GM12878 (cell line): ENCODE results near the gene PLS1. TPM values are rescaled to one million over a fixed set of nuclear protein-coding genes. Genes with fewer than 3 reads are reported as not detected.

Experiments used
- ATAC-seq: fragments of 200-7000 bp; cut with Tn5 transposase; 3 replicates; pipeline ENCODE4 v1.9.1; 2020; ENCODE audit warnings: mild to moderate bottlenecking, moderate library complexity
- BruUV-seq: library from RNA; stranded (reverse); fragments of 400-500 nt; replicated peaks from 2 replicates; lab custom pipeline; 2021; lab: Mats Ljungman, UMichigan
- CTCF ChIA-PET: fragments of 300-600 bp; sonication (Branson Sonifier 250); formaldehyde crosslinking; extraction: SDS; loops from one replicate; lab custom pipeline; 2021; ENCODE audit warnings: inconsistent platforms; lab: Yijun Ruan, JAX
- POLR2A ChIA-PET: fragments of 350-600 bp; formaldehyde crosslinking; extraction: SDS; loops from one replicate; lab custom pipeline; 2021; ENCODE audit warnings: inconsistent platforms; lab: Charles Lee
- RAD21 ChIA-PET: fragments of 300-600 bp; sonication (Branson Sonifier 250); formaldehyde crosslinking; loops from one replicate; lab custom pipeline; 2023; ENCODE audit warnings: antibody characterized with exemption; ENCODE audit not compliant: unreplicated experiment; lab: Charles Lee
- SMC1A ChIA-PET: fragments of 300-600 bp; sonication (Branson Sonifier 250); formaldehyde crosslinking; loops from one replicate; lab custom pipeline; 2023; ENCODE audit not compliant: unreplicated experiment, uncharacterized antibody; lab: Charles Lee
- DNase-seq: peaks from one replicate; pipeline ENCODE4 v3.0.0-alpha.2; 2011; ENCODE audit warnings: low read depth, low spot score
- FAIRE-seq: peaks from 3 replicates; lab custom pipeline; 2011; peaks lifted over from hg19 to GRCh38; lab: Jason Lieb, UNC
- H2AFZ ChIP-seq: 2 replicates; pipeline ENCODE4 v1.6.0; 2011; ENCODE audit warnings: low read depth, low read length, control low read depth; ENCODE audit not compliant: control insufficient read depth
- H3K27ac ChIP-seq: 2 replicates; pipeline ENCODE4 v1.5.1; 2011; ENCODE audit warnings: control low read depth; ENCODE audit not compliant: control insufficient read depth, insufficient read depth
- H3K27me3 ChIP-seq, 2 experiments: replicated peaks in 1 of 2; 2 replicates each; pipeline versions ENCODE4 v1.6.0 to v1.6.1; 2011; ENCODE audit warnings: low read length in 1 of 2; ENCODE audit not compliant: control insufficient read depth in 2 of 2, insufficient read depth in 2 of 2
- H3K36me3 ChIP-seq, 2 experiments: 2 replicates each; pipeline ENCODE4 v1.5.1; 2011; ENCODE audit warnings: low read length in 1 of 2; ENCODE audit not compliant: control insufficient read depth in 2 of 2, insufficient read depth in 2 of 2
- H3K4me1 ChIP-seq: 2 replicates; pipeline ENCODE4 v1.6.1; 2011; ENCODE audit warnings: mild to moderate bottlenecking, low read length, moderate library complexity, mixed read lengths; ENCODE audit not compliant: control insufficient read depth, insufficient read depth
- H3K4me2 ChIP-seq: 2 replicates; pipeline ENCODE4 v1.6.0; 2011; ENCODE audit warnings: control low read depth; ENCODE audit not compliant: control insufficient read depth, insufficient read depth
- H3K4me3 ChIP-seq: fragments of 200-600 bp; sonication (generic); 2 replicates; pipeline ENCODE4 v1.5.1; 2016
- H3K79me2 ChIP-seq: 2 replicates; pipeline ENCODE4 v1.6.0; 2011; ENCODE audit warnings: low read length; ENCODE audit not compliant: control insufficient read depth, insufficient read depth
- H3K9ac ChIP-seq: 2 replicates; pipeline ENCODE4 v1.8.0; 2011; ENCODE audit warnings: low read length, control low read depth, mixed read lengths; ENCODE audit not compliant: control insufficient read depth, insufficient read depth
- H3K9me3 ChIP-seq: replicated peaks from 3 replicates; pipeline ENCODE4 v1.5.1; 2011; ENCODE audit warnings: mild to moderate bottlenecking, low read length; ENCODE audit not compliant: control insufficient read depth, insufficient read depth
- H4K20me1 ChIP-seq: 2 replicates; pipeline ENCODE4 v1.6.0; 2011; ENCODE audit not compliant: control insufficient read depth, insufficient read depth
- CBX5 ChIP-seq: sonication (generic); IDR thresholded peaks from 2 replicates; pipeline ENCODE4 v1.6.1; 2016; ENCODE audit warnings: low read depth, moderate library complexity, mild to moderate bottlenecking, inconsistent platforms
- FOXM1 ChIP-seq: IDR thresholded peaks from 2 replicates; pipeline ENCODE4 v1.6.1; 2012; ENCODE audit warnings: low read depth, mild to moderate bottlenecking, inconsistent platforms, low read length, moderate library complexity
- IKZF2 ChIP-seq, 2 experiments: fragments of 450-650 bp; IDR thresholded peaks; 2 replicates each; pipeline ENCODE4 v1.6.1; 2017; ENCODE audit warnings: mild to moderate bottlenecking in 2 of 2, moderate library complexity in 2 of 2
- SIN3A ChIP-seq: IDR thresholded peaks from 2 replicates; pipeline ENCODE4 v1.6.1; 2012; ENCODE audit warnings: low read depth, low read length, improper control_type of control experiment
- ZNF217 ChIP-seq: fragments of 450-650 bp; IDR thresholded peaks from 2 replicates; pipeline ENCODE4 v1.6.1; 2017; ENCODE audit warnings: antibody characterized with exemption, mild to moderate bottlenecking
- WGBS: methylation state at CpG from one replicate; pipeline ENCODE4 v1.1.6; 2016; ENCODE audit warnings: low lambda C conversion rate; ENCODE audit not compliant: insufficient replicate concordance, insufficient coverage; ENCODE audit errors: missing lambda C conversion rate; 5-methylcytosine and 5-hydroxymethylcytosine counted together
- in situ Hi-C: fragments of 300-500 bp; cut with MboI; formaldehyde crosslinking; loops from 9 replicates; pipeline ENCODE4 v1.14.3; 2018; ENCODE audit warnings: mixed read lengths
- intact Hi-C: fragments of 100-400 bp; cut with micrococcal nuclease; formaldehyde crosslinking; loops from one replicate; pipeline ENCODE4 v1.14.2; 2022; ENCODE audit not compliant: unreplicated experiment
- polyA plus RNA-seq, 11 experiments: library from polyadenylated mRNA; depleted of rRNA in 4 of 11; unstranded in 6 of 11; stranded (reverse) in 5 of 11; fragments of >200 nt; fragmentation: Nextera tagmentation in 4 of 11; fragmentation: Illumina TruSeq in 1 of 11; extraction: Ambion mirVana in 4 of 11; extraction: Trizol in 1 of 11; gene quantifications; 1 replicate in 1 of 11; 2 replicates in 10 of 11; pipeline versions ENCODE4 v1.2.1 to v1.2.3, GENCODE V29; 2011 to 2016; ENCODE audit warnings: inconsistent platforms in 2 of 11, missing spikeins in 2 of 11, low read depth in 1 of 11
- total RNA-seq, 4 experiments: library from RNA; depleted of rRNA in 3 of 4; stranded (reverse); fragments of >200 nt in 3 of 4; fragmentation: Illumina TruSeq in 1 of 4; extraction: Trizol in 1 of 4; gene quantifications; 2 replicates each; pipeline versions ENCODE4 v1.2.1 to v1.2.3, GENCODE V29; 2013 to 2021
- TF ChIP-seq, protein P1 (sequence below): fragments of 150-350 bp; IDR thresholded peaks from 2 replicates; pipeline ENCODE4 v1.6.1; 2016; ENCODE audit warnings: low read depth, low read length
- TF ChIP-seq, protein P2 (sequence below): fragments of 150-350 bp; IDR thresholded peaks from 2 replicates; pipeline ENCODE4 v1.6.1; 2014; ENCODE audit warnings: mild to moderate bottlenecking, low read depth, low read length
- TF ChIP-seq, protein P3 (sequence below): fragments of 450-650 bp; IDR thresholded peaks from 2 replicates; pipeline ENCODE4 v1.6.1; 2017; ENCODE audit warnings: borderline replicate concordance

The PLS1 gene
- total and polyA plus RNA-seq, 10 of the 15 experiments (the other 5 are each of a cell fraction or from before 2014, with no cell fraction given), result 0.59 to 11.7 (median 1.7) TPM

GRCh38 chr3:142664311-142664710, 68.1 kb downstream of the PLS1 start:
- Histone ChIP-seq H3K4me2 (no peak overlapping the region), H4K20me1 (no peaks in the 10 kb centered on the region), H3K27ac (no peak overlapping the region), H3K4me3 (no peak overlapping the region), H3K9ac (no peak overlapping the region), H3K79me2 (no peaks in the 10 kb centered on the region), H3K36me3 (no peaks in the 10 kb centered on the region), H3K27me3 (no peaks in the 10 kb centered on the region), H3K9me3 (no peaks in the 10 kb centered on the region), H3K4me1 (no peaks in the 10 kb centered on the region), H2AFZ (no peak overlapping the region)
- BruUV-seq, result no TSS peak
- 39% methylated on average over 2 of the region's 2 CpGs for WGBS
- CTCF ChIA-PET, result no interaction called here
- TF ChIP-seq, protein P1, sequence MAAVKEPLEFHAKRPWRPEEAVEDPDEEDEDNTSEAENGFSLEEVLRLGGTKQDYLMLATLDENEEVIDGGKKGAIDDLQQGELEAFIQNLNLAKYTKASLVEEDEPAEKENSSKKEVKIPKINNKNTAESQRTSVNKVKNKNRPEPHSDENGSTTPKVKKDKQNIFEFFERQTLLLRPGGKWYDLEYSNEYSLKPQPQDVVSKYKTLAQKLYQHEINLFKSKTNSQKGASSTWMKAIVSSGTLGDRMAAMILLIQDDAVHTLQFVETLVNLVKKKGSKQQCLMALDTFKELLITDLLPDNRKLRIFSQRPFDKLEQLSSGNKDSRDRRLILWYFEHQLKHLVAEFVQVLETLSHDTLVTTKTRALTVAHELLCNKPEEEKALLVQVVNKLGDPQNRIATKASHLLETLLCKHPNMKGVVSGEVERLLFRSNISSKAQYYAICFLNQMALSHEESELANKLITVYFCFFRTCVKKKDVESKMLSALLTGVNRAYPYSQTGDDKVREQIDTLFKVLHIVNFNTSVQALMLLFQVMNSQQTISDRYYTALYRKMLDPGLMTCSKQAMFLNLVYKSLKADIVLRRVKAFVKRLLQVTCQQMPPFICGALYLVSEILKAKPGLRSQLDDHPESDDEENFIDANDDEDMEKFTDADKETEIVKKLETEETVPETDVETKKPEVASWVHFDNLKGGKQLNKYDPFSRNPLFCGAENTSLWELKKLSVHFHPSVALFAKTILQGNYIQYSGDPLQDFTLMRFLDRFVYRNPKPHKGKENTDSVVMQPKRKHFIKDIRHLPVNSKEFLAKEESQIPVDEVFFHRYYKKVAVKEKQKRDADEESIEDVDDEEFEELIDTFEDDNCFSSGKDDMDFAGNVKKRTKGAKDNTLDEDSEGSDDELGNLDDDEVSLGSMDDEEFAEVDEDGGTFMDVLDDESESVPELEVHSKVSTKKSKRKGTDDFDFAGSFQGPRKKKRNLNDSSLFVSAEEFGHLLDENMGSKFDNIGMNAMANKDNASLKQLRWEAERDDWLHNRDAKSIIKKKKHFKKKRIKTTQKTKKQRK, result no peak
- TF ChIP-seq FOXM1, result no peak
- TF ChIP-seq IKZF2 (IDR thresholded peaks at IDR 0.05), result no peak
- in situ Hi-C loops, result no loop called here
- SMC1A ChIA-PET, result no interaction called here
- ATAC-seq, result no peak
- no peak for FAIRE-seq
- RAD21 ChIA-PET, result no interaction called here
- intact Hi-C loops, result no loop called here
- POLR2A ChIA-PET, result no interaction called here
- DNase-seq, result no peak

DNA sequence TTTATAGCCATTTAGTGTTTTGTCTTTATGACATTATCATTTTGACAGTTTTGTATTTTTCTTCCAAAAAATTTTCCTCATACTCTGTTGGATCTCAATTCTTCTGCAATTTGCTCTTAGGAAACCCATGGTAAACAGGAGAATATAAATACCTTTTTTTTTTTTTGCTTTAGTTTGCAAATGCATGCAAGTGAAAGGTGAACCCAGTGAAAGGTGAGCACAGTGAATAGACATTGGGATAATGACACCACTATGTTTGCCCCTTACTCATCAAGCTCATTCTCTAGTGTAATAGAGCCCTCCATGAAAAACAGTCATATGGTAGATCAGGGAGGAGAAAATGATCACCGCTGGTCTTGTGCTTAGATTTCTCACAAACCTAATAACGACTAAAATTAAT, 68.6 kb downstream of the PLS1 start:
- FAIRE-seq (no peak), ATAC-seq (no peak), DNase-seq (no peak)
- no peaks in the 10 kb centered on the region for H3K27me3 ChIP-seq
- H4K20me1 ChIP-seq, result no peaks in the 10 kb centered on the region
- SMC1A ChIA-PET, result no interaction called here
- no peak overlapping the region for H3K4me3 ChIP-seq
- BruUV-seq, result no TSS peak
- no peak overlapping the region for H3K4me2 ChIP-seq
- in situ Hi-C loops, result no loop called here
- no peaks in the 10 kb centered on the region for H3K79me2 ChIP-seq
- CTCF ChIA-PET, result no interaction called here
- RAD21 ChIA-PET, result no interaction called here
- H3K27ac ChIP-seq, result no peak overlapping the region
- H3K4me1 ChIP-seq, result no peaks in the 10 kb centered on the region
- H3K9ac ChIP-seq, result no peak overlapping the region
- no peaks in the 10 kb centered on the region for H3K9me3 ChIP-seq
- intact Hi-C loops, result no loop called here
- WGBS, result 54% methylated on average over 2 of the region's 2 CpGs
- no peak overlapping the region for H2AFZ ChIP-seq
- POLR2A ChIA-PET, result interaction anchor here (0.6 kb wide), 1 partner anchor 54 kb away, joined by 3 read pairs; no protein-coding TSS in a partner anchor
- no peaks in the 10 kb centered on the region for H3K36me3 ChIP-seq
- no peak for TF ChIP-seq IKZF2 (IDR thresholded peaks at IDR 0.05)
- no peak for TF ChIP-seq CBX5
- no peak for TF ChIP-seq SIN3A
- TF ChIP-seq ZNF217, result no peak
- TF ChIP-seq, protein P2, sequence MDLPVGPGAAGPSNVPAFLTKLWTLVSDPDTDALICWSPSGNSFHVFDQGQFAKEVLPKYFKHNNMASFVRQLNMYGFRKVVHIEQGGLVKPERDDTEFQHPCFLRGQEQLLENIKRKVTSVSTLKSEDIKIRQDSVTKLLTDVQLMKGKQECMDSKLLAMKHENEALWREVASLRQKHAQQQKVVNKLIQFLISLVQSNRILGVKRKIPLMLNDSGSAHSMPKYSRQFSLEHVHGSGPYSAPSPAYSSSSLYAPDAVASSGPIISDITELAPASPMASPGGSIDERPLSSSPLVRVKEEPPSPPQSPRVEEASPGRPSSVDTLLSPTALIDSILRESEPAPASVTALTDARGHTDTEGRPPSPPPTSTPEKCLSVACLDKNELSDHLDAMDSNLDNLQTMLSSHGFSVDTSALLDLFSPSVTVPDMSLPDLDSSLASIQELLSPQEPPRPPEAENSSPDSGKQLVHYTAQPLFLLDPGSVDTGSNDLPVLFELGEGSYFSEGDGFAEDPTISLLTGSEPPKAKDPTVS, result no peak
- TF ChIP-seq, protein P3, sequence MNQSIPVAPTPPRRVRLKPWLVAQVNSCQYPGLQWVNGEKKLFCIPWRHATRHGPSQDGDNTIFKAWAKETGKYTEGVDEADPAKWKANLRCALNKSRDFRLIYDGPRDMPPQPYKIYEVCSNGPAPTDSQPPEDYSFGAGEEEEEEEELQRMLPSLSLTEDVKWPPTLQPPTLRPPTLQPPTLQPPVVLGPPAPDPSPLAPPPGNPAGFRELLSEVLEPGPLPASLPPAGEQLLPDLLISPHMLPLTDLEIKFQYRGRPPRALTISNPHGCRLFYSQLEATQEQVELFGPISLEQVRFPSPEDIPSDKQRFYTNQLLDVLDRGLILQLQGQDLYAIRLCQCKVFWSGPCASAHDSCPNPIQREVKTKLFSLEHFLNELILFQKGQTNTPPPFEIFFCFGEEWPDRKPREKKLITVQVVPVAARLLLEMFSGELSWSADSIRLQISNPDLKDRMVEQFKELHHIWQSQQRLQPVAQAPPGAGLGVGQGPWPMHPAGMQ, result no peak
